K562 (cell line): ENCODE data around the gene OR3A1. TPM values are rescaled to one million over a fixed set of nuclear protein-coding genes. Genes with fewer than 3 reads are reported as not detected.

ENCODE experiments used
- ATAC-seq: fragments of 200-7000 bp; cut with Tn5 transposase; 3 replicates; pipeline ENCODE4 v1.9.1; 2020; ENCODE audit warnings: moderate library complexity
- Bru-seq: library from RNA; stranded (reverse); fragments of 400-500 nt; gene quantifications from one replicate; lab custom pipeline; 2021; lab: Mats Ljungman, UMichigan
- BruChase-seq, 2 experiments: library from RNA; stranded (reverse); fragments of 400-500 nt; gene quantifications; one replicate each; lab custom pipeline; 2021; lab: Mats Ljungman, UMichigan
- BruUV-seq: library from RNA; stranded (reverse); fragments of 400-500 nt; replicated peaks from 2 replicates; lab custom pipeline; 2021; lab: Mats Ljungman, UMichigan
- CTCF ChIA-PET: fragments of 300-600 bp; formaldehyde crosslinking; extraction: SDS; loops from one replicate; lab custom pipeline; 2021; ENCODE audit warnings: low intra/inter-chr PET ratio; lab: Yijun Ruan, JAX
- POLR2A ChIA-PET: fragments of 300-600, 350-650 bp; sonication (Branson Sonifier 250); formaldehyde crosslinking; extraction: SDS; loops from one replicate; lab custom pipeline; 2021; ENCODE audit warnings: antibody characterized with exemption, inconsistent platforms; lab: Yijun Ruan, JAX
- DNase-seq, 4 experiments: peaks; one replicate each; pipeline versions ENCODE4 v3.0.0 to v3.0.0-alpha.2; 2011 to 2018; ENCODE audit warnings: low spot score in 3 of 4, mixed read lengths in 3 of 4; ENCODE audit errors: extremely low read depth in 1 of 4
- FAIRE-seq: peaks from 2 replicates; lab custom pipeline; 2011; peaks lifted over from hg19 to GRCh38; lab: Jason Lieb, UNC
- H2AFZ ChIP-seq: 2 replicates; pipeline ENCODE4 v1.6.0; 2011; ENCODE audit warnings: low read depth, low read length, control low read depth, inconsistent platforms
- H3K27ac ChIP-seq: fragments of 200-600 bp; 3 replicates; pipeline ENCODE4 v1.8.0; 2011; ENCODE audit warnings: low read depth, mild to moderate bottlenecking, control low read depth, inconsistent platforms, low read length, moderate library complexity, mixed read lengths; ENCODE audit errors: extremely low read depth
- H3K27me3 ChIP-seq, 2 experiments: fragments of 300-600 bp in 1 of 2; 2 replicates in 1 of 2; 3 replicates in 1 of 2; pipeline versions ENCODE4 v1.6.0 to v1.8.0; 2011; ENCODE audit warnings: inconsistent platforms in 2 of 2, low read length in 2 of 2, mild to moderate bottlenecking in 1 of 2, mixed read lengths in 1 of 2, moderate library complexity in 1 of 2; ENCODE audit not compliant: control insufficient read depth in 2 of 2, insufficient read depth in 2 of 2
- H3K36me3 ChIP-seq: fragments of 300-600 bp; 3 replicates; pipeline ENCODE4 v1.8.0; 2011; ENCODE audit warnings: mild to moderate bottlenecking, low read length, inconsistent platforms; ENCODE audit not compliant: control insufficient read depth, insufficient read depth
- H3K4me1 ChIP-seq, 2 experiments: fragments of 200-600 bp in 1 of 2; replicated peaks in 1 of 2; 2 replicates in 1 of 2; 3 replicates in 1 of 2; pipeline versions ENCODE4 v1.5.1 to v1.8.0; 2011; ENCODE audit warnings: inconsistent platforms in 2 of 2, low read length in 2 of 2, mild to moderate bottlenecking in 1 of 2, mixed read lengths in 1 of 2, moderate library complexity in 1 of 2; ENCODE audit not compliant: control insufficient read depth in 2 of 2, insufficient read depth in 2 of 2
- H3K4me2 ChIP-seq: 2 replicates; pipeline ENCODE4 v1.6.1; 2011; ENCODE audit warnings: low read length, control low read depth, inconsistent platforms, mixed read lengths; ENCODE audit not compliant: insufficient read depth
- H3K4me3 ChIP-seq: fragments of 200-600 bp; sonication (generic), shearing (Covaris generic); 2 replicates; pipeline ENCODE4 v1.5.1; 2016; ENCODE audit warnings: control low read depth, inconsistent platforms
- H3K79me2 ChIP-seq: fragments of 200-600 bp; 3 replicates; pipeline ENCODE4 v1.8.0; 2011; ENCODE audit warnings: low read length, inconsistent platforms; ENCODE audit not compliant: control insufficient read depth, insufficient read depth
- H3K9ac ChIP-seq, 2 experiments: 2 replicates each; pipeline versions ENCODE4 v1.6.0 to v1.6.1; 2011; ENCODE audit warnings: low read depth in 2 of 2, low read length in 2 of 2, control low read depth in 1 of 2, inconsistent platforms in 1 of 2, mild to moderate bottlenecking in 1 of 2, mixed read lengths in 1 of 2; ENCODE audit not compliant: insufficient read depth in 1 of 2
- H3K9me1 ChIP-seq: one replicate; pipeline ENCODE4 v1.6.0; 2011; ENCODE audit warnings: inconsistent platforms, mild to moderate bottlenecking, low read length, moderate library complexity; ENCODE audit not compliant: control insufficient read depth, insufficient read depth
- H3K9me3 ChIP-seq: replicated peaks from 2 replicates; pipeline ENCODE4 v1.5.1; 2011; ENCODE audit warnings: low read depth, low read length, inconsistent platforms; ENCODE audit not compliant: control insufficient read depth, insufficient read depth
- H4K20me1 ChIP-seq: replicated peaks from 2 replicates; pipeline ENCODE4 v1.6.1; 2011; ENCODE audit warnings: low read length, inconsistent platforms, mixed read lengths; ENCODE audit not compliant: control insufficient read depth, insufficient read depth
- CAMTA2 ChIP-seq: fragments of 250-450 bp; sonication (Bioruptor Pico); conservative IDR thresholded peaks from 2 replicates; pipeline ENCODE4 v1.5.1; 2022
- E2F6 ChIP-seq, 2 experiments: IDR thresholded peaks; 2 replicates each; pipeline ENCODE4 v1.6.1; 2011; ENCODE audit warnings: borderline replicate concordance in 1 of 2, control low read depth in 1 of 2, low read depth in 1 of 2, low read length in 1 of 2, mild to moderate bottlenecking in 1 of 2, mixed read lengths in 1 of 2, moderate library complexity in 1 of 2; ENCODE audit not compliant: insufficient read depth in 1 of 2, insufficient read length in 1 of 2, poor library complexity in 1 of 2, severe bottlenecking in 1 of 2; ENCODE audit errors: extremely low read depth in 1 of 2
- FOXM1 ChIP-seq, 2 experiments: fragments of 450-650 bp in 1 of 2; sonication (generic) in 1 of 2; formaldehyde crosslinking in 1 of 2; IDR thresholded peaks; 2 replicates each; pipeline versions ENCODE4 v1.6.1 to v1.9.0; 2017 to 2022; ENCODE audit warnings: low read depth in 2 of 2, mild to moderate bottlenecking in 2 of 2, missing genetic modification reagents in 1 of 2, moderate library complexity in 1 of 2
- KLF6 ChIP-seq: fragments of 250-450 bp; sonication (Bioruptor Pico); IDR thresholded peaks from 2 replicates; pipeline ENCODE4 v1.4.0; 2020; ENCODE audit warnings: mild to moderate bottlenecking, moderate library complexity, borderline replicate concordance
- POLR2G ChIP-seq: fragments of 200-400 bp; formaldehyde crosslinking; IDR thresholded peaks from 2 replicates; pipeline ENCODE4 v1.6.1; 2017; ENCODE audit warnings: low read depth, mild to moderate bottlenecking, antibody characterized with exemption, low read length, moderate library complexity
- RAD51 ChIP-seq: fragments of 450-650 bp; IDR thresholded peaks from 2 replicates; pipeline ENCODE4 v1.7.1; 2016; ENCODE audit warnings: low read depth, mild to moderate bottlenecking, borderline replicate concordance
- SIN3B ChIP-seq: fragments of 450-650 bp; IDR thresholded peaks from 2 replicates; pipeline ENCODE4 v1.6.1; 2017; ENCODE audit warnings: low read depth, mild to moderate bottlenecking, moderate library complexity
- ZNF347 ChIP-seq: fragments of 450-650 bp; formaldehyde crosslinking; IDR thresholded peaks from 2 replicates; pipeline ENCODE4 v1.4.0; 2020; ENCODE audit warnings: low read depth, mild to moderate bottlenecking, moderate library complexity
- ZNF444 ChIP-seq: fragments of 250-450 bp; sonication (Bioruptor Pico); IDR thresholded peaks from 2 replicates; pipeline ENCODE4 v1.4.0; 2020; ENCODE audit warnings: mild to moderate bottlenecking, moderate library complexity
- WGBS: fragments of 100-300 bp; shearing (Covaris generic); methylation state at CpG from one replicate; pipeline ENCODE4 v1.1.6; 2016; ENCODE audit warnings: low coverage, mixed read lengths; ENCODE audit not compliant: insufficient coverage; ENCODE audit errors: missing lambda C conversion rate; 5-methylcytosine and 5-hydroxymethylcytosine counted together
- in situ Hi-C: fragments of 300-500 bp; cut with MboI; formaldehyde crosslinking; loops from 4 replicates; pipeline ENCODE4 v1.15.0; 2018; ENCODE audit warnings: inconsistent platforms, mixed read lengths
- intact Hi-C: fragments of 100-400 bp; cut with micrococcal nuclease; formaldehyde crosslinking; loops from 2 replicates; pipeline ENCODE4 v1.14.2; 2022
- long read RNA-seq, 3 experiments: library from polyadenylated mRNA in 2 of 3; library from RNA in 1 of 3; unstranded in 2 of 3; stranded (forward) in 1 of 3; transcript quantifications; one replicate each; pipeline ENCODE4 v2.0.0, GENCODE V29; 2019 to 2022
- polyA minus RNA-seq, 3 experiments: library from RNA; depleted of rRNA, polyadenylated mRNA; stranded (reverse); fragments of >200 nt; gene quantifications; 2 replicates each; pipeline ENCODE4 v1.2.3, GENCODE V29; 2011
- polyA plus RNA-seq, 8 experiments: library from polyadenylated mRNA; depleted of rRNA in 4 of 8; stranded (reverse) in 5 of 8; unstranded in 3 of 8; fragments of >200 nt; fragmentation: Nextera tagmentation in 2 of 8; fragmentation: Illumina TruSeq in 1 of 8; extraction: Ambion mirVana in 2 of 8; extraction: Trizol in 1 of 8; gene quantifications; 2 replicates each; pipeline versions ENCODE4 v1.2.1 to v1.2.3, GENCODE V29; 2011 to 2014; ENCODE audit warnings: inconsistent platforms in 1 of 8, missing spikeins in 1 of 8
- total RNA-seq, 7 experiments: library from RNA; depleted of rRNA in 6 of 7; stranded (reverse); fragments of >200 nt in 6 of 7; fragmentation: Illumina TruSeq in 2 of 7; extraction: Trizol in 2 of 7; gene quantifications; 2 replicates each; pipeline versions ENCODE4 v1.2.1 to v1.2.3, GENCODE V29; 2011 to 2021; ENCODE audit warnings: low replicate concordance in 1 of 7
- TF ChIP-seq, protein P1 (sequence below): sonication (generic); formaldehyde crosslinking; IDR thresholded peaks from 2 replicates; pipeline ENCODE4 v1.8.0; 2022; ENCODE audit warnings: missing genetic modification reagents, mild to moderate bottlenecking, borderline replicate concordance
- TF ChIP-seq, protein P2 (sequence below): sonication (generic); formaldehyde crosslinking; IDR thresholded peaks from 2 replicates; pipeline ENCODE4 v1.8.0; 2022; ENCODE audit warnings: mild to moderate bottlenecking, missing genetic modification reagents

The OR3A1 gene, protein sequence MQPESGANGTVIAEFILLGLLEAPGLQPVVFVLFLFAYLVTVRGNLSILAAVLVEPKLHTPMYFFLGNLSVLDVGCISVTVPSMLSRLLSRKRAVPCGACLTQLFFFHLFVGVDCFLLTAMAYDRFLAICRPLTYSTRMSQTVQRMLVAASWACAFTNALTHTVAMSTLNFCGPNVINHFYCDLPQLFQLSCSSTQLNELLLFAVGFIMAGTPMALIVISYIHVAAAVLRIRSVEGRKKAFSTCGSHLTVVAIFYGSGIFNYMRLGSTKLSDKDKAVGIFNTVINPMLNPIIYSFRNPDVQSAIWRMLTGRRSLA
- total RNA-seq (2011; cell fraction: chromatin; rRNA removed; ENCODE audit: low replicate concordance) = not detected in 2 replicates
- total RNA-seq (2011; cell fraction: nucleolus; rRNA removed) = not detected in 2 replicates
- total RNA-seq (2011; cell fraction: nucleoplasm; rRNA removed) = not detected in 2 replicates
- total RNA-seq (2014; rRNA removed) (not detected in 2 replicates), total RNA-seq (2014; rRNA removed; fragmentation: Illumina TruSeq; extraction: Trizol) (not detected in 2 replicates), total RNA-seq (2015; rRNA removed; fragmentation: Illumina TruSeq; extraction: Trizol) (not detected in 2 replicates), total RNA-seq (2021) (not detected in 2 replicates), polyA plus RNA-seq (2011; rRNA removed) (not detected in 2 replicates), polyA plus RNA-seq (2014; fragmentation: Illumina TruSeq; extraction: Trizol) (not detected in 2 replicates), polyA plus RNA-seq (2014; fragmentation: Nextera tagmentation; extraction: Ambion mirVana) (not detected), polyA plus RNA-seq (2014; rRNA removed) (not detected in 2 replicates), polyA minus RNA-seq (2011; rRNA and poly(A)+ RNA removed) (not detected in 2 replicates), Bru-seq, nascent RNA (not detected), BruChase-seq, experiment 1, labeled RNA remaining after a 2-hour chase (not detected), BruChase-seq, experiment 2, labeled RNA remaining after a 6-hour chase (not detected)
- not detected in 2 replicates for polyA plus RNA-seq (2011; cell fraction: cytosol; rRNA removed)
- polyA plus RNA-seq (2011; cell fraction: nucleus; rRNA removed) = not detected in 2 replicates
- not detected in 2 replicates for polyA plus RNA-seq (2012)
- polyA minus RNA-seq (2011; cell fraction: cytosol; rRNA and poly(A)+ RNA removed) = not detected in 2 replicates
- polyA minus RNA-seq (2011; cell fraction: nucleus; rRNA and poly(A)+ RNA removed) = not detected in 2 replicates
- long read RNA-seq, experiment 1 = 0 reads
- long read RNA-seq, experiment 2 = 0 reads
- long read RNA-seq, experiment 3 = 0 reads

- ChIA-PET POLR2A (no interaction called here), CTCF (no interaction called here)
- intact Hi-C loops = no loop called here
- H3K4me3 ChIP-seq = no peak within 1 kb of the TSS
- no peaks in the 10 kb centered on the region for H3K79me2 ChIP-seq
- ATAC-seq = no peak
- H3K9me1 ChIP-seq = no peaks in the 10 kb centered on the region
- 2% methylated on average over 6 of the region's 6 CpGs for WGBS
- no peak within 1 kb of the TSS for H2AFZ ChIP-seq
- BruUV-seq = no TSS peak
- H3K27me3 ChIP-seq = no peaks in the 10 kb centered on the region
- H3K4me2 ChIP-seq = no peak within 1 kb of the TSS
- no peak within 1 kb of the TSS for H3K9ac ChIP-seq
- H3K9me3 ChIP-seq = no peaks in the 10 kb centered on the region
- no peak for DNase-seq
- H4K20me1 ChIP-seq = no peaks in the 10 kb centered on the region
- H3K27ac ChIP-seq = no peak within 1 kb of the TSS
- FAIRE-seq = no peak
- in situ Hi-C loops = no loop called here
- no peaks in the 10 kb centered on the region for H3K4me1 ChIP-seq
- no peaks in the 10 kb centered on the region for H3K36me3 ChIP-seq
- TF ChIP-seq, protein P1, sequence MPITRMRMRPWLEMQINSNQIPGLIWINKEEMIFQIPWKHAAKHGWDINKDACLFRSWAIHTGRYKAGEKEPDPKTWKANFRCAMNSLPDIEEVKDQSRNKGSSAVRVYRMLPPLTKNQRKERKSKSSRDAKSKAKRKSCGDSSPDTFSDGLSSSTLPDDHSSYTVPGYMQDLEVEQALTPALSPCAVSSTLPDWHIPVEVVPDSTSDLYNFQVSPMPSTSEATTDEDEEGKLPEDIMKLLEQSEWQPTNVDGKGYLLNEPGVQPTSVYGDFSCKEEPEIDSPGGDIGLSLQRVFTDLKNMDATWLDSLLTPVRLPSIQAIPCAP = no peak
- TF ChIP-seq SIN3B (no peak), FOXM1 (IDR thresholded peaks at IDR 0.05; ENCODE audit: low read depth) (no peak), FOXM1 (CRISPR knock-in tag; IDR thresholded peaks at IDR 0.05; ENCODE audit: low read depth) (no peak), CAMTA2 (CRISPR knock-in tag) (no peak), ZNF444 (CRISPR knock-in tag) (no peak), RAD51 (no peak), POLR2G (no peak), E2F6 (IDR thresholded peaks at IDR 0.05; ENCODE audit: borderline replicate concordance in 1 of 2, extremely low read depth in 1 of 2, insufficient read depth in 1 of 2, insufficient read length in 1 of 2, low read depth in 1 of 2, low read length in 1 of 2, poor library complexity in 1 of 2, severe bottlenecking in 1 of 2) (no peak), ZNF347 (CRISPR knock-in tag) (no peak), KLF6 (CRISPR knock-in tag) (no peak)
- TF ChIP-seq, protein P2, sequence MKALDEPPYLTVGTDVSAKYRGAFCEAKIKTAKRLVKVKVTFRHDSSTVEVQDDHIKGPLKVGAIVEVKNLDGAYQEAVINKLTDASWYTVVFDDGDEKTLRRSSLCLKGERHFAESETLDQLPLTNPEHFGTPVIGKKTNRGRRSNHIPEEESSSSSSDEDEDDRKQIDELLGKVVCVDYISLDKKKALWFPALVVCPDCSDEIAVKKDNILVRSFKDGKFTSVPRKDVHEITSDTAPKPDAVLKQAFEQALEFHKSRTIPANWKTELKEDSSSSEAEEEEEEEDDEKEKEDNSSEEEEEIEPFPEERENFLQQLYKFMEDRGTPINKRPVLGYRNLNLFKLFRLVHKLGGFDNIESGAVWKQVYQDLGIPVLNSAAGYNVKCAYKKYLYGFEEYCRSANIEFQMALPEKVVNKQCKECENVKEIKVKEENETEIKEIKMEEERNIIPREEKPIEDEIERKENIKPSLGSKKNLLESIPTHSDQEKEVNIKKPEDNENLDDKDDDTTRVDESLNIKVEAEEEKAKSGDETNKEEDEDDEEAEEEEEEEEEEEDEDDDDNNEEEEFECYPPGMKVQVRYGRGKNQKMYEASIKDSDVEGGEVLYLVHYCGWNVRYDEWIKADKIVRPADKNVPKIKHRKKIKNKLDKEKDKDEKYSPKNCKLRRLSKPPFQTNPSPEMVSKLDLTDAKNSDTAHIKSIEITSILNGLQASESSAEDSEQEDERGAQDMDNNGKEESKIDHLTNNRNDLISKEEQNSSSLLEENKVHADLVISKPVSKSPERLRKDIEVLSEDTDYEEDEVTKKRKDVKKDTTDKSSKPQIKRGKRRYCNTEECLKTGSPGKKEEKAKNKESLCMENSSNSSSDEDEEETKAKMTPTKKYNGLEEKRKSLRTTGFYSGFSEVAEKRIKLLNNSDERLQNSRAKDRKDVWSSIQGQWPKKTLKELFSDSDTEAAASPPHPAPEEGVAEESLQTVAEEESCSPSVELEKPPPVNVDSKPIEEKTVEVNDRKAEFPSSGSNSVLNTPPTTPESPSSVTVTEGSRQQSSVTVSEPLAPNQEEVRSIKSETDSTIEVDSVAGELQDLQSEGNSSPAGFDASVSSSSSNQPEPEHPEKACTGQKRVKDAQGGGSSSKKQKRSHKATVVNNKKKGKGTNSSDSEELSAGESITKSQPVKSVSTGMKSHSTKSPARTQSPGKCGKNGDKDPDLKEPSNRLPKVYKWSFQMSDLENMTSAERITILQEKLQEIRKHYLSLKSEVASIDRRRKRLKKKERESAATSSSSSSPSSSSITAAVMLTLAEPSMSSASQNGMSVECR = no peak
Measured at GRCh38 chr17:3298260-3298659, at the start of gene OR3A1. Gene OR3A1, minus strand, starts transcription at chr17:3298360. Its CDS starts 5,778 bp downstream, at chr17:3292582.
